Panc1 (cell line): Measurements from ENCODE around the gene CD80. TPM values are rescaled to one million over a fixed set of nuclear protein-coding genes. Genes with fewer than 3 reads are reported as not detected.

Source experiments
- ATAC-seq: fragments of 200-7000 bp; cut with Tn5 transposase; 2 replicates; pipeline ENCODE4 v1.9.1; 2020; ENCODE audit warnings: mild to moderate bottlenecking, moderate library complexity
- BruUV-seq: library from RNA; stranded (reverse); fragments of 400-500 nt; replicated peaks from 2 replicates; lab custom pipeline; 2021; lab: Mats Ljungman, UMichigan
- CTCF ChIA-PET: fragments of 300-600 bp; sonication (Branson Sonifier 250); formaldehyde crosslinking; loops from one replicate; lab custom pipeline; 2022; ENCODE audit warnings: antibody characterized with exemption; lab: Charles Lee
- POLR2A ChIA-PET: fragments of 300-600 bp; sonication (Branson Sonifier 250); formaldehyde crosslinking; loops from one replicate; lab custom pipeline; 2022; ENCODE audit warnings: antibody characterized with exemption; lab: Charles Lee
- DNase-seq: peaks from one replicate; pipeline ENCODE4 v3.0.0-alpha.2; 2010; ENCODE audit warnings: low read depth, low spot score
- H3K27ac ChIP-seq: 2 replicates; pipeline ENCODE4 v1.5.1; 2011; ENCODE audit warnings: mild to moderate bottlenecking, low read length, inconsistent platforms
- H3K27me3 ChIP-seq: fragments of 200-500 bp; sonication (Bioruptor generic); 2 replicates; pipeline ENCODE4 v1.6.0; 2014; ENCODE audit warnings: low read length, inconsistent platforms; ENCODE audit not compliant: control insufficient read depth, insufficient read depth
- H3K36me3 ChIP-seq: fragments of 200-500 bp; sonication (Bioruptor generic); 2 replicates; pipeline ENCODE4 v1.5.1; 2014; ENCODE audit warnings: inconsistent platforms, mild to moderate bottlenecking, low read length, moderate library complexity; ENCODE audit not compliant: control insufficient read depth, insufficient read depth
- H3K4me1 ChIP-seq: 2 replicates; pipeline ENCODE4 v1.5.1; 2011; ENCODE audit warnings: inconsistent platforms, mild to moderate bottlenecking, low read length, moderate library complexity; ENCODE audit not compliant: control insufficient read depth, insufficient read depth
- H3K4me3 ChIP-seq, 2 experiments: 2 replicates each; pipeline ENCODE4 v1.5.1; 2011 to 2012; ENCODE audit warnings: low read depth in 2 of 2, low read length in 2 of 2, mild to moderate bottlenecking in 2 of 2, inconsistent platforms in 1 of 2, moderate library complexity in 1 of 2
- H3K9me3 ChIP-seq: fragments of 200-500 bp; sonication (Bioruptor generic); 2 replicates; pipeline ENCODE4 v1.5.1; 2014; ENCODE audit warnings: low read depth, mild to moderate bottlenecking, inconsistent platforms, low read length, moderate library complexity; ENCODE audit not compliant: control insufficient read depth, insufficient read depth
- POLR2AphosphoS5 ChIP-seq: IDR thresholded peaks from 2 replicates; pipeline ENCODE4 v1.6.1; 2012; ENCODE audit warnings: mild to moderate bottlenecking, low read depth, low read length, moderate library complexity
- SIN3A ChIP-seq: IDR thresholded peaks from 2 replicates; pipeline ENCODE4 v1.6.1; 2012; ENCODE audit warnings: low read depth, mild to moderate bottlenecking, low read length, moderate library complexity, borderline replicate concordance; ENCODE audit not compliant: insufficient read depth
- TCF7L2 ChIP-seq: IDR thresholded peaks from 2 replicates; pipeline ENCODE4 v1.6.1; 2011; ENCODE audit warnings: mild to moderate bottlenecking, low read depth, low read length, inconsistent platforms
- in situ Hi-C: cut with HindIII; loops from 2 replicates; pipeline ENCODE4 v1.10.0; 2016; ENCODE audit warnings: low sequenced_read_pairs, low pct_unique_long_range_greater_than_20kb
- intact Hi-C: fragments of 100-400 bp; cut with micrococcal nuclease; formaldehyde crosslinking; loops from one replicate; pipeline ENCODE4 v1.10.0; 2022; ENCODE audit not compliant: unreplicated experiment
- total RNA-seq: library from RNA; stranded (reverse); gene quantifications from one replicate; pipeline ENCODE4 v1.2.1, GENCODE V29; 2021; ENCODE audit not compliant: unreplicated experiment
- TF ChIP-seq, protein P1 (sequence below), 2 experiments: IDR thresholded peaks; 2 replicates each; pipeline ENCODE4 v1.6.1; 2011 to 2012; ENCODE audit warnings: low read depth in 2 of 2, control low read depth in 1 of 2, low read length in 1 of 2, mild to moderate bottlenecking in 1 of 2, moderate library complexity in 1 of 2; ENCODE audit not compliant: insufficient read depth in 1 of 2
- TF ChIP-seq, protein P2 (sequence below): fragments of 450-650 bp; IDR thresholded peaks from 2 replicates; pipeline ENCODE4 v1.5.1; 2017; ENCODE audit warnings: mild to moderate bottlenecking

The CD80 gene
- total RNA-seq, 1 experiment from 2014 or later, result 0.15 TPM

DNA sequence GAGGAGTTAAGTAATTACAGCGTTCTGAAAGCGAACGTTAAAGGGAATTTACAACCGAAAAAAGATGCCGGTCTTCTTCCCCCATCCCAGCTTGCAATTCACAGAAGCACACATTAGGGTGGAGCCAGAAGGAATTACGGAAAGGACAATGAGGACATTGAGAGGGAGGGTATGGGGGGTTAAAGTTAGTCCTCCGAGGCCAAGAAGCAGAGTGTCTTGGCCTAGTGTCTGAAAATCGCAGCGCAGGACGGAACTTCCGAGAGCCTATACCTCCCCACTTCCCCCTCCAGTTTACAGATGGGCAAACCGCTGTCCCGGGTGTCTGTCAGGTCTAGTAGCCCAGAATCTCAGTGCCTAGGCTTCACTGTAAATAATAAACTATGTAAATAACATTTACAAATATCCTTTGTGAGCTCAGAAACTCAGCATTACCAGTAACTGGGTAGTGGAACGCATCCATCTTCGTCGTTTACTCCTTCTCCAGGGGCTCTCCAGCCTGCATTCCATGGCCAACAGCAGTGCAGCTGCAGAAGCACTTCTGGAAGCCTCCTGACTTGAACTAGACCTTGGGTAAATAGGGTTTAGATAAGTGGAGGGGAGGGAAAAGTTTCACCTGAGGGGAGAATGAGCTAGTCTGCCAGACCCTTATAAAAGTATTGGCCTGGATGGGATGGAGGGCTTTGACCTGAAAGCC is 20.8 kb upstream of the CD80 start:
- TF ChIP-seq TCF7L2 (0 out of 2 replicates have a peak, but pooled peaks have one; percentile 6), SIN3A (no peak), POLR2AphosphoS5 (no peak)
- TF ChIP-seq, protein P1, sequence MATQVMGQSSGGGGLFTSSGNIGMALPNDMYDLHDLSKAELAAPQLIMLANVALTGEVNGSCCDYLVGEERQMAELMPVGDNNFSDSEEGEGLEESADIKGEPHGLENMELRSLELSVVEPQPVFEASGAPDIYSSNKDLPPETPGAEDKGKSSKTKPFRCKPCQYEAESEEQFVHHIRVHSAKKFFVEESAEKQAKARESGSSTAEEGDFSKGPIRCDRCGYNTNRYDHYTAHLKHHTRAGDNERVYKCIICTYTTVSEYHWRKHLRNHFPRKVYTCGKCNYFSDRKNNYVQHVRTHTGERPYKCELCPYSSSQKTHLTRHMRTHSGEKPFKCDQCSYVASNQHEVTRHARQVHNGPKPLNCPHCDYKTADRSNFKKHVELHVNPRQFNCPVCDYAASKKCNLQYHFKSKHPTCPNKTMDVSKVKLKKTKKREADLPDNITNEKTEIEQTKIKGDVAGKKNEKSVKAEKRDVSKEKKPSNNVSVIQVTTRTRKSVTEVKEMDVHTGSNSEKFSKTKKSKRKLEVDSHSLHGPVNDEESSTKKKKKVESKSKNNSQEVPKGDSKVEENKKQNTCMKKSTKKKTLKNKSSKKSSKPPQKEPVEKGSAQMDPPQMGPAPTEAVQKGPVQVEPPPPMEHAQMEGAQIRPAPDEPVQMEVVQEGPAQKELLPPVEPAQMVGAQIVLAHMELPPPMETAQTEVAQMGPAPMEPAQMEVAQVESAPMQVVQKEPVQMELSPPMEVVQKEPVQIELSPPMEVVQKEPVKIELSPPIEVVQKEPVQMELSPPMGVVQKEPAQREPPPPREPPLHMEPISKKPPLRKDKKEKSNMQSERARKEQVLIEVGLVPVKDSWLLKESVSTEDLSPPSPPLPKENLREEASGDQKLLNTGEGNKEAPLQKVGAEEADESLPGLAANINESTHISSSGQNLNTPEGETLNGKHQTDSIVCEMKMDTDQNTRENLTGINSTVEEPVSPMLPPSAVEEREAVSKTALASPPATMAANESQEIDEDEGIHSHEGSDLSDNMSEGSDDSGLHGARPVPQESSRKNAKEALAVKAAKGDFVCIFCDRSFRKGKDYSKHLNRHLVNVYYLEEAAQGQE (IDR thresholded peaks at IDR 0.05; ENCODE audit: insufficient read depth in 1 of 2, low read depth in 2 of 2, low read length in 1 of 2), result no peak
- TF ChIP-seq, protein P2, sequence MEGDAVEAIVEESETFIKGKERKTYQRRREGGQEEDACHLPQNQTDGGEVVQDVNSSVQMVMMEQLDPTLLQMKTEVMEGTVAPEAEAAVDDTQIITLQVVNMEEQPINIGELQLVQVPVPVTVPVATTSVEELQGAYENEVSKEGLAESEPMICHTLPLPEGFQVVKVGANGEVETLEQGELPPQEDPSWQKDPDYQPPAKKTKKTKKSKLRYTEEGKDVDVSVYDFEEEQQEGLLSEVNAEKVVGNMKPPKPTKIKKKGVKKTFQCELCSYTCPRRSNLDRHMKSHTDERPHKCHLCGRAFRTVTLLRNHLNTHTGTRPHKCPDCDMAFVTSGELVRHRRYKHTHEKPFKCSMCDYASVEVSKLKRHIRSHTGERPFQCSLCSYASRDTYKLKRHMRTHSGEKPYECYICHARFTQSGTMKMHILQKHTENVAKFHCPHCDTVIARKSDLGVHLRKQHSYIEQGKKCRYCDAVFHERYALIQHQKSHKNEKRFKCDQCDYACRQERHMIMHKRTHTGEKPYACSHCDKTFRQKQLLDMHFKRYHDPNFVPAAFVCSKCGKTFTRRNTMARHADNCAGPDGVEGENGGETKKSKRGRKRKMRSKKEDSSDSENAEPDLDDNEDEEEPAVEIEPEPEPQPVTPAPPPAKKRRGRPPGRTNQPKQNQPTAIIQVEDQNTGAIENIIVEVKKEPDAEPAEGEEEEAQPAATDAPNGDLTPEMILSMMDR, result no peak
- CTCF ChIA-PET, result no interaction called here
- Histone ChIP-seq H3K27me3 (no peaks in the 10 kb centered on the region), H3K4me1 (peaks cover 10% of the 10 kb centered on the region), H3K9me3 (no peaks in the 10 kb centered on the region), H3K4me3 (peak overlapping the region; percentile 51 to 77), H3K27ac (peak overlapping the region; percentile 93), H3K36me3 (no peaks in the 10 kb centered on the region)
- POLR2A ChIA-PET, result interaction anchor here (0.5 to 0.6 kb wide), 2 partner anchors 226 to 838 kb away, joined by 6 to 7 read pairs; no protein-coding TSS in a partner anchor
- BruUV-seq, result TSS peak; percentile 80
- in situ Hi-C loops (no loop called here), intact Hi-C loops (no loop called here)
- DNase-seq (no peak), ATAC-seq (peak; percentile 78)

DNA sequence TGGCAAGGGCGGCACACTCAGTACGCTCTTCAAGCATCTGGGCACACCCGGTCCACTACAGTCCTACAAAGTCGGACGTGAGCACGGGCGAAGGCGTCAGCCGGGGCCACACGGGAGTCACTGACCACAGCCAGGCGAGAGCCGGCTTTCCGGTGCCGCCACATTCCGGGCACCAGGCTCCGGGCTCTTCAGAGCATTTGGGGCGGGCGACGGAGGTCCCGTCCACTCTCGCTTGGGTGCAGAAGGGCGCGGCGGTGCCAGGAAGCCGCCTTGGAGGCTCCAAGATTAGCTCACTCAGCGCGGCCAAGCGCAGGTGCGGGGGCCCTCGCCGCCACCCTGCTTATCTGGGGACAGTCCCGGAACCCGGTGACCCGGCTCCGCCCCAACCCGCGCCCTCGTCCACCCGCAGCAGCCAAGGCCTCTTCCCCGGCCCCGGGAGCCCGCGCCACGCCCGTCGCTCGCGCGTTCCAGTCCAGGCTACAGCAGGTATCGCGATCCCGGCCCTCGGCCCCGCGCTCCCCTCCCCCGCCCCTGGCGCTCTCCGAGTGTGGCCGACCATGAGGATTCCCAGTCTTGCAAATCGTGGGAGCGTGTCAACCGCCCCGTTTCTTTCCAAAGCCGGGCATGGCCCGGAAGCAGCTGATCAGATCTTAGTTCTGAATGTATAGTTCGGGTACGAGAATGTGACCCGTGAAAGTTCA is 20.1 kb upstream of the CD80 start, which contains the start of gene ADPRH:
Gene ADPRH, plus strand, starts transcription at position 127 of the 701 bp plus-strand sequence. CDS start 2,678 bp downstream, outside the sequence.
- ChIA-PET POLR2A (no interaction called here), CTCF (no interaction called here)
- no peaks in the 10 kb centered on the region for H3K36me3 ChIP-seq
- peak within 1 kb of the TSS; percentile 51 to 77 for H3K4me3 ChIP-seq
- no peaks in the 10 kb centered on the region for H3K27me3 ChIP-seq
- intact Hi-C loops, result no loop called here
- in situ Hi-C loops, result no loop called here
- TF ChIP-seq SIN3A (0 out of 2 replicates have a peak, but pooled peaks have one; percentile 71), TCF7L2 (no peak), POLR2AphosphoS5 (peak; percentile 51; the same call in 1 of the 2 replicates)
- no peaks in the 10 kb centered on the region for H3K9me3 ChIP-seq
- H3K27ac ChIP-seq, result peak within 1 kb of the TSS; percentile 93
- no TSS peak for BruUV-seq
- DNase-seq, result peak; percentile 33
- H3K4me1 ChIP-seq, result peaks cover 10% of the 10 kb centered on the region
- peak; percentile 98 for ATAC-seq
